ENCODE data around the gene FAM118B. TPM values are rescaled to one million over a fixed set of nuclear protein-coding genes. Genes with fewer than 3 reads are reported as not detected.

The FAM118B gene
- total RNA-seq = 10 to 100 TPM; 11.1 to 13.2 TPM

- peaks cover 2 to 13% of the 10 kb centered on the region in 2 donors for H3K36me3 Mint-ChIP-seq (ENCODE audit: insufficient read depth in 2 of 2)
- ATAC-seq (replicated peaks in 1 of 2) (peak; percentile 94 to 95), DNase-seq (peak; percentile 99)
- H3K27ac Mint-ChIP-seq = peak within 1 kb of the TSS; percentile 99
- no peaks in the 10 kb centered on the region for H3K9me3 Mint-ChIP-seq
- H3K4me1 Mint-ChIP-seq (ENCODE audit: low read depth) = peaks cover 46% of the 10 kb centered on the region
- no peaks in the 10 kb centered on the region for H3K27me3 Mint-ChIP-seq (ENCODE audit: low read depth)
- peak within 1 kb of the TSS; percentile 94 to 99 for H3K4me3 Mint-ChIP-seq
These were observed at the start of gene FAM118B, which contains the start of gene RPUSD4 for GRCh38 chr11:126211236-126212088. Gene FAM118B, plus strand, starts transcription at chr11:126211782. Its CDS starts 23,220 bp downstream, at chr11:126235002. Gene RPUSD4, minus strand, starts transcription at chr11:126211650. Its CDS starts 12 bp downstream, at chr11:126211638.

- DNase-seq (no peak), ATAC-seq (replicated peaks in 1 of 2) (no peak)
- no peaks in the 10 kb centered on the region for H3K36me3 Mint-ChIP-seq (ENCODE audit: insufficient read depth in 2 of 2)
- H3K4me1 Mint-ChIP-seq (ENCODE audit: low read depth) = no peaks in the 10 kb centered on the region
- no peaks in the 10 kb centered on the region for H3K27me3 Mint-ChIP-seq (ENCODE audit: low read depth)
- H3K27ac Mint-ChIP-seq = no peak overlapping the region
- no peaks in the 10 kb centered on the region for H3K9me3 Mint-ChIP-seq
- H3K4me3 Mint-ChIP-seq = no peak overlapping the region
These were observed 49.1 kb upstream of the FAM118B start for GRCh38 chr11:126162306-126163030.

GRCh38 chr11:126163074-126163700, 48.4 kb upstream of the FAM118B start:
- no peak for DNase-seq
- no peaks in the 10 kb centered on the region for H3K27me3 Mint-ChIP-seq (ENCODE audit: low read depth)
- H3K4me3 Mint-ChIP-seq = no peak overlapping the region
- no peak overlapping the region for H3K27ac Mint-ChIP-seq
- no peaks in the 10 kb centered on the region for H3K9me3 Mint-ChIP-seq
- no peaks in the 10 kb centered on the region for H3K36me3 Mint-ChIP-seq (ENCODE audit: insufficient read depth in 2 of 2)
- H3K4me1 Mint-ChIP-seq (ENCODE audit: low read depth) = no peaks in the 10 kb centered on the region
- ATAC-seq (replicated peaks in 1 of 2) = no peak

DNA sequence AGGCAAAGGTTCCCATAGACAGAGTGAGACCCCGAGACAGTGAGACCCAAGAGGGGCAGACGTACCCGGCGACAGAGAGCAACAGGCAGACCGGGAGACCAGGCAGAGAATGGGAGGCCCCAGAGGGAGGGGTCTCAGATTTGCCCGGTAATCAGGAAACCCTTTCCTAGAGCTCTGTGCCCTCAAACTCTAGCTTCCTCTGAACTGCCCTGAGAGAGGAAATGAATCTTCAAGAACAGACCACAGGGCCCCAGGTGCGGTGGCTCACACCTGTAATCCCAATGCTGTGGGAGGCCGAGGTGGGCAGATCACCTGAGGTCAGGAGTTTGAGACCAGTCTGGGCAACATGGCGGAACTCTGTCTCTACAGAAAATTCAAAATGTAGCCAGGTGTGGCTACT, 47.8 kb upstream of the FAM118B start:
- no peak for DNase-seq
- Mint-ChIP-seq H3K4me1 (ENCODE audit: low read depth) (no peaks in the 10 kb centered on the region), H3K36me3 (ENCODE audit: insufficient read depth in 2 of 2) (no peaks in the 10 kb centered on the region), H3K4me3 (no peak overlapping the region), H3K27me3 (ENCODE audit: low read depth) (peaks cover 6% of the 10 kb centered on the region), H3K9me3 (no peaks in the 10 kb centered on the region), H3K27ac (no peak overlapping the region)
- no peak for ATAC-seq (replicated peaks in 1 of 2)

GRCh38 chr11:126164781-126165180, 46.8 kb upstream of the FAM118B start:
- ATAC-seq (replicated peaks in 1 of 2) (no peak), DNase-seq (no peak)
- Mint-ChIP-seq H3K36me3 (ENCODE audit: insufficient read depth in 2 of 2) (no peaks in the 10 kb centered on the region), H3K27me3 (ENCODE audit: low read depth) (peaks cover 8% of the 10 kb centered on the region), H3K4me3 (no peak overlapping the region), H3K9me3 (no peaks in the 10 kb centered on the region), H3K4me1 (ENCODE audit: low read depth) (no peaks in the 10 kb centered on the region), H3K27ac (no peak overlapping the region)

DNA sequence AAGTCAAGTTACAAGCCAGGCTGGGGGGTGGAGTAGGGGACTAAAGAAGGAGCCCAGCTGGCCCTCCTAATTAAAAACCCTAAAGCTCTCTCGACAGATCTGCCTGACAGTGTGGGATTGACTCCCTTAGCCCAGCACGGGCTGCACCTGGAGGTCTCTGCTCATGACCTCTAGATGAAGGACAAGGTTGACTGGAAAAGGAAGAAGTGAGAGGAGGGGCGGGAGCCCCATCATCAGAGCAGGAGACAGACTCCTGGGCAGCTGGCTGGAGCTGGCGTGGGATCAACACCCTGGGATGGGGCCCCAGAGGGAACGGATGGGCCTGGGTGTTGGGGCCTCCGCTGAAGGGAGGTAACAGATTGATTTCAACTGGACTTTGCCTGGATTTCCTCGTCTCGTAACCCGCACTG, 46.3 kb upstream of the FAM118B start:
- ATAC-seq (replicated peaks in 1 of 2) (no peak), DNase-seq (no peak)
- Mint-ChIP-seq H3K36me3 (ENCODE audit: insufficient read depth in 2 of 2) (no peaks in the 10 kb centered on the region), H3K4me3 (no peak overlapping the region), H3K27me3 (ENCODE audit: low read depth) (peaks cover 8% of the 10 kb centered on the region), H3K27ac (no peak overlapping the region), H3K9me3 (no peaks in the 10 kb centered on the region), H3K4me1 (ENCODE audit: low read depth) (no peaks in the 10 kb centered on the region)

DNA sequence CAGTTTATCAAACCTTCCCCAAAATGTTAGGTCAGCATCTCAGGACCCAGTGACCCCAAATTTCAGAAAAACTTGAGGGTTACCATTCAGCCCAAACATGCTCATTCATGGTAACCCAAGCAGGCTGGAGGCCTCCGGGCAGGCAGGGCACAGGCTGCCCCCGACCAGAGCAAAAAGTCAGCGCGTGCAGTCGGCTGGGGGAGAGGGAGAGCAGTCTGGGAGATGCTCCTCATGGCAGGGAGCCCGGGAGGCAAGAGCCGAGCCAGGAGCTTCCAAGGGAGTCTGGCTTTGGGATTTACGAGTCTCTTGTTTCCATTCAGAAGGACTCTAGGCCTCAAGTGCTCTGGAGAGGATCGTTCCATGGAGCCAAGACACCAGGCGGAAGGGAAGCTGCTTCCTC, 45.8 kb upstream of the FAM118B start:
- H3K27ac Mint-ChIP-seq = no peak overlapping the region
- ATAC-seq (replicated peaks in 1 of 2) (no peak), DNase-seq (no peak)
- no peaks in the 10 kb centered on the region for H3K4me1 Mint-ChIP-seq (ENCODE audit: low read depth)
- H3K9me3 Mint-ChIP-seq = no peaks in the 10 kb centered on the region
- H3K4me3 Mint-ChIP-seq = no peak overlapping the region
- H3K36me3 Mint-ChIP-seq (ENCODE audit: insufficient read depth in 2 of 2) = no peaks in the 10 kb centered on the region
- peaks cover 8% of the 10 kb centered on the region for H3K27me3 Mint-ChIP-seq (ENCODE audit: low read depth)

DNA sequence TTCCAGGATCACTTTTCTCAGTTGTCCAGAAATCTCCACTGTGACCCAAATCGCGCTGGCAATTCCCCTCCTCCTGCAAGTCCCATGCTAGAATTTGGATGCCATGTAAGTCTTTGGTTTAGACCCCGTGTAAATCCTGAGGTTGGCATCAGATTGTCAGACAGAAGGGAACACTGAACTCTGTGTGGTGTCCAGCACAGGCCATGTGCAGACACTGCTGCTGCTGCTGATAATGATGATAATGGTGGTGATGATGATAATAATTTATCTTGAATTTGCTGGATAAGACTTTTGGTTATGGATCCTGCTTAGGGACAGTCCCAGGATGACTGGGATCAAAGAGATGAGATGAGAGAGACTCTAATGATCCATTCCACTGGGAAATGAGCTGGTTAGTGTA, 45.2 kb upstream of the FAM118B start:
- ATAC-seq (replicated peaks in 1 of 2) (no peak), DNase-seq (no peak)
- Mint-ChIP-seq H3K4me3 (no peak overlapping the region), H3K27me3 (ENCODE audit: low read depth) (peaks cover 8% of the 10 kb centered on the region), H3K36me3 (ENCODE audit: insufficient read depth in 2 of 2) (no peaks in the 10 kb centered on the region), H3K27ac (no peak overlapping the region), H3K9me3 (no peaks in the 10 kb centered on the region), H3K4me1 (ENCODE audit: low read depth) (no peaks in the 10 kb centered on the region)

- peaks cover 8% of the 10 kb centered on the region for H3K27me3 Mint-ChIP-seq (ENCODE audit: low read depth)
- ATAC-seq (replicated peaks in 1 of 2) = no peak
- no peak overlapping the region for H3K27ac Mint-ChIP-seq
- H3K4me1 Mint-ChIP-seq (ENCODE audit: low read depth) = no peaks in the 10 kb centered on the region
- no peak for DNase-seq
- H3K36me3 Mint-ChIP-seq (ENCODE audit: insufficient read depth in 2 of 2) = no peaks in the 10 kb centered on the region
- no peaks in the 10 kb centered on the region for H3K9me3 Mint-ChIP-seq
- no peak overlapping the region for H3K4me3 Mint-ChIP-seq
These were observed 44.1 kb upstream of the FAM118B start for GRCh38 chr11:126167488-126167887.

DNA sequence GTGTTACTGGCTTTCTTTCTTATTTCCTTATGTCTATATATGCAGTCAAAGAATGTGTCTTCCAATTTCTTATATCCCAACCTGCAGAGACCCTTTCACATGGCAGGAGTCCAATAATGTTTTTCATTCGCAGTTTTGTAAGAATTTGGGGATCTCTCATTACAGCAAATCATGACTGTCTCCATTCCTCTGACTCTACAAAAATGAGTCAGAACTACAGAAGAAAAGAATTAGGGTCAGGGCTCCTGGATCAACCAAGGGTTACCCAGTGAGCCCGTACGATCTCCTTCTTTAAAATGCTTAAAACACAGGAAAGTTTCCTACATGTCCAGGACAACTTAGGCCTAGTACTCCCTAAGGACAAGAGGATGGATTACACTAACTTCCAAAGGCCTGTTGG, 42.3 kb upstream of the FAM118B start:
- no peak overlapping the region for H3K4me3 Mint-ChIP-seq
- no peak overlapping the region for H3K27ac Mint-ChIP-seq
- no peak for ATAC-seq (replicated peaks in 1 of 2)

GRCh38 chr11:126172596-126173038, 39.0 kb upstream of the FAM118B start:
- H3K9me3 Mint-ChIP-seq = no peaks in the 10 kb centered on the region
- no peak overlapping the region for H3K27ac Mint-ChIP-seq
- ATAC-seq (replicated peaks in 1 of 2) = no peak
- no peaks in the 10 kb centered on the region for H3K36me3 Mint-ChIP-seq (ENCODE audit: insufficient read depth in 2 of 2)
- H3K27me3 Mint-ChIP-seq (ENCODE audit: low read depth) = peaks cover 8% of the 10 kb centered on the region
- no peak for DNase-seq
- no peak overlapping the region for H3K4me3 Mint-ChIP-seq
- no peaks in the 10 kb centered on the region for H3K4me1 Mint-ChIP-seq (ENCODE audit: low read depth)

More for the DNA sequence above, 42.3 kb upstream of the FAM118B start:
- Mint-ChIP-seq H3K36me3 (ENCODE audit: insufficient read depth in 2 of 2) (no peaks in the 10 kb centered on the region), H3K9me3 (no peaks in the 10 kb centered on the region), H3K4me1 (ENCODE audit: low read depth) (no peaks in the 10 kb centered on the region), H3K27me3 (ENCODE audit: low read depth) (peaks cover 8% of the 10 kb centered on the region)
- DNase-seq = no peak

DNA sequence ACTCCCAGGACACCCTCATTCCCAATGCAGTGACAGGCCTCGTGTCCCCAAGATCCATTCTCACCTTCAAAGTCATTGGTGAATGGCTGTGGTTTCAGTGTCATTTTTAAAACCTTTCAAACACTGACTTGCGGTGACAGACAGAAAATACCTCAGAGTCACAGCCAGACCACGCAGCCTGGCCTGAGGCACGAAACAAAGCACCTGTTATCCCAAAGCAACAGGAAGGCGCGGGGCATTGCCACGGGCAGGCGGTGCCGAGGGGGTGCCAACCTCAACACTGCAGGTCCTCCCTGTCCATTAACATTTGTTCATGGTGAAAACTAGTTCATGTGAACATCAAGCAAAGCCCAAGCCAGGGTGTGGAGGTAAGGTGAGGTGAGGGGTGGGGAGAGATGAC, 38.3 kb upstream of the FAM118B start:
- Mint-ChIP-seq H3K4me3 (no peak overlapping the region), H3K27me3 (ENCODE audit: low read depth) (peaks cover 8% of the 10 kb centered on the region), H3K36me3 (ENCODE audit: insufficient read depth in 2 of 2) (no peaks in the 10 kb centered on the region), H3K27ac (no peak overlapping the region), H3K9me3 (no peaks in the 10 kb centered on the region), H3K4me1 (ENCODE audit: low read depth) (no peaks in the 10 kb centered on the region)
- DNase-seq (no peak), ATAC-seq (replicated peaks in 1 of 2) (no peak)

DNA sequence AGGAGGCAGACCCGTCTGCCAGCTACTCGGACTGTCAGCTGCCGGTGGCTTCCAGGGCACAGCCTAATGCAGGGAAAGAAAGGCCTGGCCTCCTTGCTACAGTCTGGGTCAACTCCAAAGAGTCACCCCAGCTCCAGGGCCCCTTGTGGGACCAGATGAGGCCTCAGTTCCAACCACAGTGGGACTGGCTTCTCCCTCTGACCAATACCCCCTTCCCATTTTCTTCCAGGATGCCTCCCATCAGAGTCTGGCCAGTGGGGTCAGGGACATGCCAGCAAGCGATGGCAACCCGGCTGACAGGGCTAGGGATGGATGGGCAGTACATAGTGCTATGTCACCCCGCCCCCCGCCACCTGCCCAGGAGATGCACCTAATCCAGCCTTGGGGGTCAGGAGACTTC, 36.8 kb upstream of the FAM118B start:
- no peak for DNase-seq
- Mint-ChIP-seq H3K4me1 (ENCODE audit: low read depth) (no peaks in the 10 kb centered on the region), H3K27ac (no peak overlapping the region), H3K9me3 (no peaks in the 10 kb centered on the region), H3K27me3 (ENCODE audit: low read depth) (no peaks in the 10 kb centered on the region), H3K36me3 (ENCODE audit: insufficient read depth in 2 of 2) (no peaks in the 10 kb centered on the region), H3K4me3 (no peak overlapping the region)
- ATAC-seq (replicated peaks in 1 of 2) = no peak
